IMR-90 (cell line): Measurements from ENCODE around the gene ARHGEF38. TPM values are rescaled to one million over a fixed set of nuclear protein-coding genes. Genes with fewer than 3 reads are reported as not detected.

ENCODE experiments used
- ATAC-seq: fragments of 200-7000 bp; cut with Tn5 transposase; 2 replicates; pipeline ENCODE4 v1.9.1; 2020; ENCODE audit warnings: low read depth, mild to moderate bottlenecking, moderate library complexity
- BruUV-seq: library from RNA; stranded (reverse); fragments of 400-500 nt; replicated peaks from 2 replicates; lab custom pipeline; 2021; lab: Mats Ljungman, UMichigan
- CTCF ChIA-PET: fragments of 300-600 bp; formaldehyde crosslinking; extraction: SDS; loops from one replicate; lab custom pipeline; 2021; ENCODE audit warnings: antibody characterized with exemption; lab: Yijun Ruan, JAX
- POLR2A ChIA-PET: fragments of 300-600 bp; sonication (Branson Sonifier 250); formaldehyde crosslinking; loops from one replicate; lab custom pipeline; 2022; ENCODE audit warnings: antibody characterized with exemption; ENCODE audit not compliant: unreplicated experiment; lab: Charles Lee
- DNase-seq: peaks from one replicate; pipeline ENCODE4 v3.0.0; 2013
- H2AFZ ChIP-seq: replicated peaks from 2 replicates; pipeline ENCODE3; 2013; ENCODE audit warnings: low read length, mild to moderate bottlenecking; ENCODE audit not compliant: poor library complexity
- H2AK5ac ChIP-seq: 2 replicates; pipeline ENCODE4 v1.6.1; 2013; ENCODE audit warnings: low read depth, low read length, inconsistent platforms
- H2AK9ac ChIP-seq: replicated peaks from 2 replicates; pipeline ENCODE3; 2013; ENCODE audit warnings: mild to moderate bottlenecking, low read depth, low read length, moderate library complexity; ENCODE audit not compliant: poor library complexity
- H2BK120ac ChIP-seq: 2 replicates; pipeline ENCODE4 v1.6.1; 2013; ENCODE audit warnings: low read depth, low read length, inconsistent platforms
- H2BK15ac ChIP-seq: 3 replicates; pipeline ENCODE4 v1.6.1; 2013; ENCODE audit warnings: low read depth, low read length, inconsistent platforms
- H2BK20ac ChIP-seq: 2 replicates; pipeline ENCODE4 v1.6.1; 2013; ENCODE audit warnings: low read depth, mild to moderate bottlenecking, inconsistent platforms, low read length, moderate library complexity
- H2BK5ac ChIP-seq: 2 replicates; pipeline ENCODE4 v1.6.1; 2013; ENCODE audit warnings: mild to moderate bottlenecking, low read depth, low read length, inconsistent platforms; ENCODE audit not compliant: poor library complexity, severe bottlenecking
- H3K14ac ChIP-seq: replicated peaks from 2 replicates; pipeline ENCODE4 v1.6.1; 2013; ENCODE audit warnings: low read depth, low read length, inconsistent platforms
- H3K18ac ChIP-seq: 2 replicates; pipeline ENCODE4 v1.6.1; 2013; ENCODE audit warnings: low read depth, low read length, control low read depth
- H3K23ac ChIP-seq: 2 replicates; pipeline ENCODE4 v1.6.1; 2013; ENCODE audit warnings: low read depth, low read length, inconsistent platforms
- H3K27ac ChIP-seq: 2 replicates; pipeline ENCODE4 v1.5.1; 2013; ENCODE audit warnings: mild to moderate bottlenecking, control low read depth, low read length; ENCODE audit not compliant: insufficient read depth
- H3K27me3 ChIP-seq: 2 replicates; pipeline ENCODE4 v1.6.1; 2013; ENCODE audit warnings: low read length; ENCODE audit not compliant: control insufficient read depth, insufficient read depth
- H3K36me3 ChIP-seq: 2 replicates; pipeline ENCODE4 v1.6.1; 2013; ENCODE audit warnings: low read length, mixed read lengths; ENCODE audit not compliant: control insufficient read depth, insufficient read depth
- H3K4ac ChIP-seq: 2 replicates; pipeline ENCODE4 v1.6.1; 2013; ENCODE audit warnings: low read depth, low read length, inconsistent platforms
- H3K4me1 ChIP-seq: 2 replicates; pipeline ENCODE4 v1.6.1; 2013; ENCODE audit warnings: low read length, mixed read lengths; ENCODE audit not compliant: control insufficient read depth, insufficient read depth
- H3K4me2 ChIP-seq: 2 replicates; pipeline ENCODE4 v1.6.1; 2013; ENCODE audit warnings: low read depth, mild to moderate bottlenecking, control low read depth, low read length, moderate library complexity
- H3K4me3 ChIP-seq: 2 replicates; pipeline ENCODE4 v1.5.1; 2013; ENCODE audit warnings: low read depth, mild to moderate bottlenecking, control low read depth, low read length, moderate library complexity; ENCODE audit not compliant: insufficient read depth
- H3K56ac ChIP-seq: 2 replicates; pipeline ENCODE4 v1.6.1; 2013; ENCODE audit warnings: low read length, inconsistent platforms; ENCODE audit not compliant: insufficient read depth; ENCODE audit errors: extremely low read depth
- H3K79me1 ChIP-seq, 2 experiments: 2 replicates each; pipeline ENCODE4 v1.6.1; 2013; ENCODE audit warnings: low read length in 2 of 2, inconsistent platforms in 1 of 2, low read depth in 1 of 2
- H3K9ac ChIP-seq: 2 replicates; pipeline ENCODE4 v1.6.1; 2013; ENCODE audit warnings: low read depth, low read length, control low read depth
- H3K9me1 ChIP-seq: 2 replicates; pipeline ENCODE4 v1.6.1; 2013; ENCODE audit warnings: low read length, inconsistent platforms; ENCODE audit not compliant: insufficient read depth
- H3K9me3 ChIP-seq: 2 replicates; pipeline ENCODE4 v1.6.1; 2013; ENCODE audit warnings: low read length; ENCODE audit not compliant: control insufficient read depth, insufficient read depth
- H4K20me1 ChIP-seq: 2 replicates; pipeline ENCODE4 v1.6.1; 2013; ENCODE audit warnings: low read length, inconsistent platforms; ENCODE audit not compliant: insufficient read depth
- H4K5ac ChIP-seq: 2 replicates; pipeline ENCODE4 v1.6.1; 2013; ENCODE audit warnings: mild to moderate bottlenecking, low read depth, low read length, control low read depth
- H4K8ac ChIP-seq, 2 experiments: 2 replicates each; pipeline ENCODE4 v1.6.1; 2013; ENCODE audit warnings: low read depth in 2 of 2, low read length in 2 of 2, control low read depth in 1 of 2, inconsistent platforms in 1 of 2
- H4K91ac ChIP-seq: 2 replicates; pipeline ENCODE4 v1.6.1; 2013; ENCODE audit warnings: low read depth, low read length, inconsistent platforms; ENCODE audit not compliant: insufficient read depth
- BHLHE40 ChIP-seq: fragments of 150-350 bp; IDR thresholded peaks from 2 replicates; pipeline ENCODE4 v1.6.1; 2016; ENCODE audit warnings: mild to moderate bottlenecking, low read depth, low read length
- CEBPB ChIP-seq: IDR thresholded peaks from 2 replicates; pipeline ENCODE4 v1.6.1; 2012; ENCODE audit warnings: low read depth, low read length, improper control_type of control experiment
- CHD1 ChIP-seq: IDR thresholded peaks from 2 replicates; pipeline ENCODE4 v1.6.1; 2012; ENCODE audit warnings: low read depth, low read length, improper control_type of control experiment
- FOS ChIP-seq: fragments of 150-350 bp; IDR thresholded peaks from 2 replicates; pipeline ENCODE4 v1.6.1; 2016; ENCODE audit warnings: low read depth, low read length
- MAFK ChIP-seq: IDR thresholded peaks from 2 replicates; pipeline ENCODE4 v1.6.1; 2012; ENCODE audit warnings: low read depth, low read length, improper control_type of control experiment
- MAZ ChIP-seq: IDR thresholded peaks from 2 replicates; pipeline ENCODE4 v1.6.1; 2012; ENCODE audit warnings: low read depth, mild to moderate bottlenecking, low read length, improper control_type of control experiment, moderate library complexity, borderline replicate concordance
- MXI1 ChIP-seq: IDR thresholded peaks from 2 replicates; pipeline ENCODE4 v1.6.1; 2012; ENCODE audit warnings: low read depth, mild to moderate bottlenecking, low read length, moderate library complexity, borderline replicate concordance
- NFE2L2 ChIP-seq: fragments of 150-350 bp; IDR thresholded peaks from 2 replicates; pipeline ENCODE4 v1.6.1; 2016; ENCODE audit warnings: low read depth, mild to moderate bottlenecking, low read length
- POLR2A ChIP-seq: IDR thresholded peaks from 2 replicates; pipeline ENCODE4 v1.6.1; 2012; ENCODE audit warnings: mild to moderate bottlenecking, low read depth, low read length
- RAD21 ChIP-seq: IDR thresholded peaks from 2 replicates; pipeline ENCODE4 v1.6.1; 2012; ENCODE audit warnings: low read length, improper control_type of control experiment
- RCOR1 ChIP-seq: IDR thresholded peaks from 2 replicates; pipeline ENCODE4 v1.6.1; 2012; ENCODE audit warnings: mild to moderate bottlenecking, low read length, improper control_type of control experiment; ENCODE audit not compliant: insufficient replicate concordance
- RFX5 ChIP-seq: IDR thresholded peaks from 2 replicates; pipeline ENCODE4 v1.8.0; 2012; ENCODE audit warnings: low read depth, mild to moderate bottlenecking, low read length, moderate library complexity
- SMC3 ChIP-seq: fragments of 150-350 bp; IDR thresholded peaks from 2 replicates; pipeline ENCODE4 v1.6.1; 2016; ENCODE audit warnings: low read depth, mild to moderate bottlenecking, antibody characterized with exemption, low read length, moderate library complexity
- dilution Hi-C: fragments of 300-500 bp; cut with HindIII; formaldehyde crosslinking; loops from one replicate; pipeline ENCODE4 v1.14.3; 2018; ENCODE audit warnings: low sequenced_read_pairs; ENCODE audit not compliant: unreplicated experiment
- in situ Hi-C: fragments of 300-500 bp; cut with MboI; formaldehyde crosslinking; loops from 3 replicates; pipeline ENCODE4 v1.14.3; 2019; ENCODE audit warnings: low sequenced_read_pairs, inconsistent platforms, mixed read lengths
- intact Hi-C: fragments of 100-400 bp; cut with micrococcal nuclease; formaldehyde crosslinking; loops from 2 replicates; pipeline ENCODE4 v1.10.0; 2022
- polyA plus RNA-seq, 3 experiments: library from polyadenylated mRNA; depleted of rRNA; stranded (reverse); fragments of >200 nt; gene quantifications; 2 replicates each; pipeline ENCODE4 v1.2.3, GENCODE V29; 2012; ENCODE audit warnings: low replicate concordance in 1 of 3
- total RNA-seq: library from RNA; depleted of rRNA; stranded (reverse); fragments of >200 nt; gene quantifications from 2 replicates; pipeline ENCODE4 v1.2.3, GENCODE V29; 2012
- TF ChIP-seq, protein P1 (sequence below): conservative IDR thresholded peaks from 2 replicates; pipeline ENCODE4 v1.5.1; 2012; ENCODE audit warnings: mild to moderate bottlenecking, low read depth, low read length, improper control_type of control experiment
- TF ChIP-seq, protein P2 (sequence below): fragments of 150-350 bp; IDR thresholded peaks from 2 replicates; pipeline ENCODE4 v1.6.1; 2016; ENCODE audit warnings: low read depth, mild to moderate bottlenecking, low read length, moderate library complexity, borderline replicate concordance
- TF ChIP-seq, protein P3 (sequence below): fragments of 150-350 bp; IDR thresholded peaks from 2 replicates; pipeline ENCODE4 v1.6.1; 2017; ENCODE audit warnings: mild to moderate bottlenecking, antibody characterized with exemption, low read length, low read depth

Gene ARHGEF38
- total and polyA plus RNA-seq, 2 of the 4 experiments (the other 2 are of a cell fraction), result not detected

DNA sequence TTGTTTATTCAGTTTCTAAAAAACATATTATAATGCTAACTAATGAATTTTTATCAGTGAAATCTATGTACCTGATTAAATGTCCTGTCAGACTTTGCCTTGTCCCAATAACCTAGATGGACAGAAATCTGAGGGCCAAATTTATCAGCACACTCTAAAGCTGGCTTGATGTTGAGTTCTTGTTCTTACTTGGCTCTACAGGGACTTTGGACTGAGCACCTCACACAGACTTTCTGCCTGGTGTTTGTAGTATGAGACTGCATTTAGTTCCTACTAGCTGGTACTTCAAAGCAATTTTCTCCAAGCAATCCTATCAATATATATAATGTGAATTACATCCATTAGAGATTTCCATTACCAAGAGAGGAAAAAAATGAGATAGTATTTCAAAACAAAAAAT is 118.3 kb downstream of the ARHGEF38 start:
- Histone ChIP-seq H2BK120ac (no peak overlapping the region), H3K36me3 (no peaks in the 10 kb centered on the region), H4K5ac (no peak overlapping the region), H2AK9ac (no peak overlapping the region), H3K27me3 (no peaks in the 10 kb centered on the region; the same call in 1 of the 2 replicates), H3K14ac (no peak overlapping the region), H2AFZ (no peak overlapping the region), H2AK5ac (no peak overlapping the region), H3K56ac (no peak overlapping the region), H3K4me1 (no peaks in the 10 kb centered on the region), H3K23ac (no peak overlapping the region), H3K79me1 (no peaks in the 10 kb centered on the region), H3K4me3 (no peak overlapping the region), H4K8ac (no peak overlapping the region), H3K9ac (no peak overlapping the region), H4K91ac (no peak overlapping the region), H3K27ac (no peak overlapping the region), H3K4ac (no peak overlapping the region), H2BK15ac (no peak overlapping the region), H3K18ac (no peak overlapping the region), H3K4me2 (no peak overlapping the region), H2BK20ac (no peak overlapping the region), H4K20me1 (no peaks in the 10 kb centered on the region), H3K9me3 (no peaks in the 10 kb centered on the region), H3K9me1 (no peaks in the 10 kb centered on the region), H2BK5ac (no peak overlapping the region)
- ATAC-seq (no peak), DNase-seq (no peak)
- TF ChIP-seq MAZ, result no peak
- TF ChIP-seq, protein P1, sequence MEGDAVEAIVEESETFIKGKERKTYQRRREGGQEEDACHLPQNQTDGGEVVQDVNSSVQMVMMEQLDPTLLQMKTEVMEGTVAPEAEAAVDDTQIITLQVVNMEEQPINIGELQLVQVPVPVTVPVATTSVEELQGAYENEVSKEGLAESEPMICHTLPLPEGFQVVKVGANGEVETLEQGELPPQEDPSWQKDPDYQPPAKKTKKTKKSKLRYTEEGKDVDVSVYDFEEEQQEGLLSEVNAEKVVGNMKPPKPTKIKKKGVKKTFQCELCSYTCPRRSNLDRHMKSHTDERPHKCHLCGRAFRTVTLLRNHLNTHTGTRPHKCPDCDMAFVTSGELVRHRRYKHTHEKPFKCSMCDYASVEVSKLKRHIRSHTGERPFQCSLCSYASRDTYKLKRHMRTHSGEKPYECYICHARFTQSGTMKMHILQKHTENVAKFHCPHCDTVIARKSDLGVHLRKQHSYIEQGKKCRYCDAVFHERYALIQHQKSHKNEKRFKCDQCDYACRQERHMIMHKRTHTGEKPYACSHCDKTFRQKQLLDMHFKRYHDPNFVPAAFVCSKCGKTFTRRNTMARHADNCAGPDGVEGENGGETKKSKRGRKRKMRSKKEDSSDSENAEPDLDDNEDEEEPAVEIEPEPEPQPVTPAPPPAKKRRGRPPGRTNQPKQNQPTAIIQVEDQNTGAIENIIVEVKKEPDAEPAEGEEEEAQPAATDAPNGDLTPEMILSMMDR, result no peak
- TF ChIP-seq RFX5, result no peak
- TF ChIP-seq MAFK, result no peak
- no peak for TF ChIP-seq BHLHE40
- TF ChIP-seq NFE2L2, result no peak
- TF ChIP-seq, protein P2, sequence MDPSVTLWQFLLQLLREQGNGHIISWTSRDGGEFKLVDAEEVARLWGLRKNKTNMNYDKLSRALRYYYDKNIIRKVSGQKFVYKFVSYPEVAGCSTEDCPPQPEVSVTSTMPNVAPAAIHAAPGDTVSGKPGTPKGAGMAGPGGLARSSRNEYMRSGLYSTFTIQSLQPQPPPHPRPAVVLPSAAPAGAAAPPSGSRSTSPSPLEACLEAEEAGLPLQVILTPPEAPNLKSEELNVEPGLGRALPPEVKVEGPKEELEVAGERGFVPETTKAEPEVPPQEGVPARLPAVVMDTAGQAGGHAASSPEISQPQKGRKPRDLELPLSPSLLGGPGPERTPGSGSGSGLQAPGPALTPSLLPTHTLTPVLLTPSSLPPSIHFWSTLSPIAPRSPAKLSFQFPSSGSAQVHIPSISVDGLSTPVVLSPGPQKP, result no peak
- TF ChIP-seq CHD1, result no peak
- TF ChIP-seq SMC3, result no peak
- TF ChIP-seq, protein P3, sequence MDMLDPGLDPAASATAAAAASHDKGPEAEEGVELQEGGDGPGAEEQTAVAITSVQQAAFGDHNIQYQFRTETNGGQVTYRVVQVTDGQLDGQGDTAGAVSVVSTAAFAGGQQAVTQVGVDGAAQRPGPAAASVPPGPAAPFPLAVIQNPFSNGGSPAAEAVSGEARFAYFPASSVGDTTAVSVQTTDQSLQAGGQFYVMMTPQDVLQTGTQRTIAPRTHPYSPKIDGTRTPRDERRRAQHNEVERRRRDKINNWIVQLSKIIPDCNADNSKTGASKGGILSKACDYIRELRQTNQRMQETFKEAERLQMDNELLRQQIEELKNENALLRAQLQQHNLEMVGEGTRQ, result no peak
- TF ChIP-seq RCOR1, result no peak
- no peak for TF ChIP-seq CEBPB
- TF ChIP-seq RAD21, result no peak
- TF ChIP-seq MXI1, result no peak
- TF ChIP-seq FOS, result no peak
- TF ChIP-seq POLR2A, result no peak
- in situ Hi-C loops (no loop called here), intact Hi-C loops (no loop called here), dilution Hi-C loops (no loop called here)
- BruUV-seq, result no TSS peak
- POLR2A ChIA-PET, result no interaction called here
- CTCF ChIA-PET, result no interaction called here
